GM18505 (cell line): ENCODE data around the gene INSM1.

Source experiments
- ATAC-seq: cut with Tn5 transposase; IDR thresholded peaks from one replicate; pipeline ENCODE4 v1.9.1; 2021; ENCODE audit not compliant: unreplicated experiment
- POLR2A ChIP-seq: IDR thresholded peaks from 4 replicates; pipeline ENCODE4 v1.6.1; 2011; ENCODE audit warnings: borderline replicate concordance; ENCODE audit not compliant: insufficient read depth, insufficient read length; ENCODE audit errors: extremely low read depth

INSM1 gene

GRCh38 chr20:20390393-20390792 lies 22.5 kb downstream of the INSM1 start:
- ATAC-seq = no peak
- no peak for TF ChIP-seq POLR2A

DNA sequence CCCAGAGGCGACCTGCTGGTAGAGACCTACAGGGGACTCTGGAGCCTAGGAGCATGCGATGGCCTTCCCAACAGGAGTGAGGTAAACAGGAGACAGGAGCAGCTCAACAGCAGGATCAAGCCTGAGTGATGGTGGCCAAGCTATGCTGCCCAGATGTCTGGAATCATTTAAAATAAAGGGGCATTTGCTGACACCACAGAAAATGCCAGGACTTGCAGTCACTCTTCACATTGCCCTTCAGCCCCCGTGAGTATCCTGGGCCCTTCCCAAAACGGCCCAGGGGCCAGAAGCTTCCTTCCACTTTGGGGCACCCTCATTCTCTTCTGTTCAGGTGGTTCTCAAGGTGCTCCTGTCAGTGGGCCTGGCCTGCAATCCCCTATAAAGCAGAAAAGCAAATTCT lies 23.2 kb downstream of the INSM1 start:
- ATAC-seq = no peak
- TF ChIP-seq POLR2A = no peak

DNA sequence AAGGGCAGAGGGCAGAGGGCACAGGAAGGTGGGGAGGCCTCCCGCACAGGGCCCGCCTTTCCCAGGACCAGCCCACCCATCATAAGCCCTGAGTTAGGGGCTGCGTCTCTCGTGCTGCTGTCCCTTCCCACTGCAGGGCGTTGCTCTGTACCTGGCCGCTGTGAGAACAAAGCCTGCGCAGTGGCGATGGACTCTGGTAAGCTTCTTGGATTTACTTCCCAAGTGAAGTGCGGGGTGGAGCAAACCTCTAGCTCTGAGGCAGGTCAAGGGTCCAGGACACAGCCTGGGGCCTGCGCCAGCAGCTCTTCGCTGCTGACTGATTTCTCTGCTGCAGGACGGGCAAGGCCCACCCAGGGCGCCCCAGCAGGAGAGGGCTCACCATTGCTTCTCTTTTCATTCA lies 23.9 kb downstream of the INSM1 start:
- TF ChIP-seq POLR2A = no peak
- ATAC-seq = no peak

DNA sequence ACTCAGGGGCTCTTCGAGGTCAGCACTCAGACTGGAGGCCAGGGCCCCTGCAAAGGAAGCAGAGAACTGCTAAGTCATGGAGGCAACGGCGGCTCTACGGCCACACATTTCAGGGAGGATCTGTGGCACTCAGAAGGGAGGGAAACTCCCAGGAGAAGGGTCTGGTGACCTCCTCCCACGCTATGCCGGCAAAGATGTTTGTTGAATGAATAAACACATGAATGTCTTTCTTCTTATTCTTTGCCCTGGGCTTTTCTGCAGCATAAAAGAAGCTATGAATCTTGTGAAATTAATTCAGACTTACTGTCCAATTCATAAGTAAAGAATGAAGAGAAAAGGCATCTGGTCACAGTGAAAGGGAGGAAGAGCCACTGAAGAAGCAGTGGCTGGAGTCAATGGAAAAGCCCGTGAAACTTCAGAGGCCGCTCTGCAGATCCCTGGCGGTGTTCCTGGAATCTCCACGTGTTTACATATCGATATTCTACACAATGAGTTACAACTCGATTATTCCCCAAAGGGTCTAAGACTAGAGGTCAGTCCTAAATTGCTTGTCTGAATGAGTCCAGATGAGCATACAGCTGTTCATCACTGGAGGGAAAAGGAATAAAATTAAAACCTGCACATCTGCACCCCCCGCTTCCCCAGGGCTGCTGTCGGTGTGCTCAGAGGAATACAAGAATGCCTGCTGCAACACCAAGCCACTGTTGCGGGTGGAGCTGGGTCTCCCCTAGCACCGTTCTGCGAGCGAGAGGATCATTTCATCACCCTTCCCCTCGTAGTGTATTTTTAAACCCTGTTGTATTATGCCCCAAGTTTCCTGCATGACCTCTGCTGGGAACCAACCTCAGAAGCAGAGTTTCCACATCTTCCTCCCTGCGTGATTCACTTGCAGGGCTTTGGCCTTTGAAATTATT lies 25.6 kb downstream of the INSM1 start:
- TF ChIP-seq POLR2A = no peak
- ATAC-seq = no peak

- no peak for ATAC-seq
- TF ChIP-seq POLR2A = no peak
Observed at GRCh38 chr20:20395087-20395486, 27.2 kb downstream of the INSM1 start.

- ATAC-seq = no peak
- no peak for TF ChIP-seq POLR2A
Observed at GRCh38 chr20:20395903-20396568, 28.1 kb downstream of the INSM1 start.

DNA sequence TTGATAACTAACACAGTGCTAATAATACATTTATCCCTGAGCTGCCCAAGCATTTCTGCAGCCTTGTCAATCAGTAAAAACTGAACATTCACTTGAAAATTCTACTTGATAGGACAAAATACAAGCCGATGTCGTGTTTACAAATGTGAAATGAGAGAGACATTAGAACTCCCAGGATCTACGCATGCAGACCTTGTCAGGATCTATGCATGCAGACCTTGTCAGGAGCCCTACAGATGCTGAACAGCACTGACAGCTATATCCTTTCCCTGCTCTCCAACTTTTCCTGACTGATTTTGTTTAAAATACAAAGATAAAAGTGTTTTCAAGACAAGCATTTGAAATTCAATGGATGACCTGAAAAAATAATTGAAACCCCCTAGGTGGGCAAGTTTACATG lies 28.9 kb downstream of the INSM1 start:
- ATAC-seq = no peak
- no peak for TF ChIP-seq POLR2A

- no peak for TF ChIP-seq POLR2A
- ATAC-seq = no peak
Observed at GRCh38 chr20:20398123-20398522, 30.2 kb downstream of the INSM1 start.

- ATAC-seq = no peak
Observed at GRCh38 chr20:20399531-20400500, 31.9 kb downstream of the INSM1 start.

DNA sequence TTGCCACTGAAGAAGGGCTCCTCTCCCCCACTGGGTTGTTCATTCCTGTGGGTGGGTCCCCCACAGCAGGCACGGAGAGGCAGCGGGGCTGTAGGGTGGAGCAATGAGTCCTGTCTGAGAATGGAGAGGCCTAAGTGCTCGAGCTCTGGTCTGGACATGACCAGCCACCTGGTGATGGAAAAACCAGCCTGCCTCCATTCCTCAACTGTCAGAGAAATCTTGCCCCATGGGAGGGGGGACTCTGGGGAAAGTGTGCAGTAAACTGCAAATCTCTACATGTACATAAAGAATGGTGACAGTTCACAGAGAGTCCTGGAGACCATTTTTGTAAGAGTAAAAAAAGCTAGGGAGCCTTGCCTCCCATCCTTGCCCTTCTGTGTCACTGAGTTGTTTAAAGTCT lies 34.1 kb downstream of the INSM1 start:
- ATAC-seq = no peak
- TF ChIP-seq POLR2A = no peak

More at GRCh38 chr20:20399531-20400500, 31.9 kb downstream of the INSM1 start:
- TF ChIP-seq POLR2A = no peak

- no peak for ATAC-seq
- TF ChIP-seq POLR2A = no peak
Observed at GRCh38 chr20:20404633-20405032, 36.7 kb downstream of the INSM1 start.

- no peak for TF ChIP-seq POLR2A
- ATAC-seq = no peak
Observed at GRCh38 chr20:20405623-20406022, 37.7 kb downstream of the INSM1 start.

DNA sequence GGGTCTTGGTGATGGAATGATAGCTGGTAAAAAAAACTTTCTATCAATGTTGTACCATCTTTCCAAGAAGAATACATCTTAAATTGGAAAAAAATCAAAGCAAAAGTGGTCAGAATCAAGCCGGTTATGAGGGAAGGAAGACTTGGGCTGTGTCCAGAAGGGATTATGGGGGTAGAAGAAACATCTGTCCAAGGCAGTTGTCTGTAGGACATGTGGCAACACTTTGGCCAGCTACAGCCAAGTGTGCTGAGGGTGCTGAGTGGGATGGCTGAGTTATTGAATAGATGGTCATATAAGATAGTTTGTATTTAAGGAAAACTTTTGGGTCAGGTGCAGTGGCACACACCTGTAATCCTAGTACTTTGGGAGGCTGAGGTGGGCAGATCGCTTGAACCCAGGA lies 38.4 kb downstream of the INSM1 start:
- no peak for ATAC-seq
- no peak for TF ChIP-seq POLR2A
